NB4 (cell line): Measurements from ENCODE around the gene INPP5D.
"Not testable (repeated sequence)": the region's sequence is repeated elsewhere in the genome, so short reads cannot be mapped to it uniquely, and the experiment has no call there.

Experiments
- POLR2A ChIP-seq: IDR thresholded peaks from 2 replicates; pipeline ENCODE4 v1.6.1; 2011; ENCODE audit warnings: mild to moderate bottlenecking; ENCODE audit not compliant: insufficient read length; ENCODE audit errors: extremely low read depth
- TF ChIP-seq, protein P1 (sequence below): IDR thresholded peaks from one replicate; pipeline ENCODE4 v1.5.1; 2012; ENCODE audit warnings: low read depth, low read length

GRCh38 chr2:233099820-233100191 lies 39.7 kb downstream of the INPP5D start:
- TF ChIP-seq POLR2A = not testable (repeated sequence)
- TF ChIP-seq, protein P1, sequence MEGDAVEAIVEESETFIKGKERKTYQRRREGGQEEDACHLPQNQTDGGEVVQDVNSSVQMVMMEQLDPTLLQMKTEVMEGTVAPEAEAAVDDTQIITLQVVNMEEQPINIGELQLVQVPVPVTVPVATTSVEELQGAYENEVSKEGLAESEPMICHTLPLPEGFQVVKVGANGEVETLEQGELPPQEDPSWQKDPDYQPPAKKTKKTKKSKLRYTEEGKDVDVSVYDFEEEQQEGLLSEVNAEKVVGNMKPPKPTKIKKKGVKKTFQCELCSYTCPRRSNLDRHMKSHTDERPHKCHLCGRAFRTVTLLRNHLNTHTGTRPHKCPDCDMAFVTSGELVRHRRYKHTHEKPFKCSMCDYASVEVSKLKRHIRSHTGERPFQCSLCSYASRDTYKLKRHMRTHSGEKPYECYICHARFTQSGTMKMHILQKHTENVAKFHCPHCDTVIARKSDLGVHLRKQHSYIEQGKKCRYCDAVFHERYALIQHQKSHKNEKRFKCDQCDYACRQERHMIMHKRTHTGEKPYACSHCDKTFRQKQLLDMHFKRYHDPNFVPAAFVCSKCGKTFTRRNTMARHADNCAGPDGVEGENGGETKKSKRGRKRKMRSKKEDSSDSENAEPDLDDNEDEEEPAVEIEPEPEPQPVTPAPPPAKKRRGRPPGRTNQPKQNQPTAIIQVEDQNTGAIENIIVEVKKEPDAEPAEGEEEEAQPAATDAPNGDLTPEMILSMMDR = not testable (repeated sequence)
